GM12864 (cell line): ENCODE results near the gene EFCAB6.

Experiments used
- DNase-seq: peaks from one replicate; pipeline ENCODE4 v3.0.0-alpha.2; 2011; ENCODE audit warnings: low read depth
- H3K4me3 ChIP-seq: 2 replicates; pipeline ENCODE4 v1.5.1; 2011; ENCODE audit warnings: mild to moderate bottlenecking, low read depth, low read length, control low read depth
- TF ChIP-seq, protein P1 (sequence below): IDR thresholded peaks from 2 replicates; pipeline ENCODE4 v1.5.1; 2011; ENCODE audit warnings: low read depth, mild to moderate bottlenecking, moderate library complexity, low read length, control low read depth, inconsistent platforms; ENCODE audit errors: missing control alignments

EFCAB6 gene

DNA sequence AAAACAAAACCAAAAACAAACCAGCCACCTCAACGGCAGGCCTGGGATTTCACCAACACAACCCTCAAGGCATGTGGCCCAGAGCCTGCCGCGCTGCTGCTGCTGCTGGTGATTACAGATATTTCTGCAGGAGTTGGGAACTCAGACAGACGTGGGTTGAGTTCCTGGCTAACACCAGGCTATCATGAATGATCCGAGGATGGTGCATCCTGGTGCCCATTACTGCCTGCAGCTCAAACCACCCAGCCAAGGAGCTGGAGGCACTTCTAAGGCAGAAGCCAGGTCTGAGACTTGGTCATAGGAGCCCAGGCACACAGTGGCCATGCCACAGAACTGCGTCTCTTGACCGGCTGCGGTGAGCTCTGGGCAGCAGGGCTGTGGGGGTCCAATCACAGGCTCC lies 248.5 kb downstream of the EFCAB6 start:
- TF ChIP-seq, protein P1, sequence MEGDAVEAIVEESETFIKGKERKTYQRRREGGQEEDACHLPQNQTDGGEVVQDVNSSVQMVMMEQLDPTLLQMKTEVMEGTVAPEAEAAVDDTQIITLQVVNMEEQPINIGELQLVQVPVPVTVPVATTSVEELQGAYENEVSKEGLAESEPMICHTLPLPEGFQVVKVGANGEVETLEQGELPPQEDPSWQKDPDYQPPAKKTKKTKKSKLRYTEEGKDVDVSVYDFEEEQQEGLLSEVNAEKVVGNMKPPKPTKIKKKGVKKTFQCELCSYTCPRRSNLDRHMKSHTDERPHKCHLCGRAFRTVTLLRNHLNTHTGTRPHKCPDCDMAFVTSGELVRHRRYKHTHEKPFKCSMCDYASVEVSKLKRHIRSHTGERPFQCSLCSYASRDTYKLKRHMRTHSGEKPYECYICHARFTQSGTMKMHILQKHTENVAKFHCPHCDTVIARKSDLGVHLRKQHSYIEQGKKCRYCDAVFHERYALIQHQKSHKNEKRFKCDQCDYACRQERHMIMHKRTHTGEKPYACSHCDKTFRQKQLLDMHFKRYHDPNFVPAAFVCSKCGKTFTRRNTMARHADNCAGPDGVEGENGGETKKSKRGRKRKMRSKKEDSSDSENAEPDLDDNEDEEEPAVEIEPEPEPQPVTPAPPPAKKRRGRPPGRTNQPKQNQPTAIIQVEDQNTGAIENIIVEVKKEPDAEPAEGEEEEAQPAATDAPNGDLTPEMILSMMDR = no peak
- no peak overlapping the region for H3K4me3 ChIP-seq
- no peak for DNase-seq

DNA sequence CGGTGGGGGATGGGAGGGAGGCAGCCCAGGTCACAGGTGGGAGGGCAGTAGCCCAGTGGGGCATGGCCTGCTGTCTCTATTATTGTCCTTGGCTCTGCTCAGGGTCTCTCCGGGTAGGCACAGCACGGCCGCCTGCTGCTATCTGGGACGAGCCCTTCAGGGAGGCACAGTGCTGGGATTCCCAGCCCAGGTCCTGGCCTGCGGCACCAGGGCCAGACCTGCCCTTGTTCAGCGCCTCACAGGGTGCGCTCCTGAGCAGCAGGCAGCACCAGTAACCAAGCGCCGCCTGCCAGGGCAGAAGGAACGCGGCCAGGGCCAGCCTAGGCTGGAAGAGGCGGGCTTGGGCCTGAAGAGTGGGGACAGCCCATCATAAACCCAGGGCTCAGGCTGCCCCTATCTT lies 249.3 kb downstream of the EFCAB6 start:
- no peak overlapping the region for H3K4me3 ChIP-seq
- no peak for DNase-seq
- TF ChIP-seq, protein P1 = no peak

DNA sequence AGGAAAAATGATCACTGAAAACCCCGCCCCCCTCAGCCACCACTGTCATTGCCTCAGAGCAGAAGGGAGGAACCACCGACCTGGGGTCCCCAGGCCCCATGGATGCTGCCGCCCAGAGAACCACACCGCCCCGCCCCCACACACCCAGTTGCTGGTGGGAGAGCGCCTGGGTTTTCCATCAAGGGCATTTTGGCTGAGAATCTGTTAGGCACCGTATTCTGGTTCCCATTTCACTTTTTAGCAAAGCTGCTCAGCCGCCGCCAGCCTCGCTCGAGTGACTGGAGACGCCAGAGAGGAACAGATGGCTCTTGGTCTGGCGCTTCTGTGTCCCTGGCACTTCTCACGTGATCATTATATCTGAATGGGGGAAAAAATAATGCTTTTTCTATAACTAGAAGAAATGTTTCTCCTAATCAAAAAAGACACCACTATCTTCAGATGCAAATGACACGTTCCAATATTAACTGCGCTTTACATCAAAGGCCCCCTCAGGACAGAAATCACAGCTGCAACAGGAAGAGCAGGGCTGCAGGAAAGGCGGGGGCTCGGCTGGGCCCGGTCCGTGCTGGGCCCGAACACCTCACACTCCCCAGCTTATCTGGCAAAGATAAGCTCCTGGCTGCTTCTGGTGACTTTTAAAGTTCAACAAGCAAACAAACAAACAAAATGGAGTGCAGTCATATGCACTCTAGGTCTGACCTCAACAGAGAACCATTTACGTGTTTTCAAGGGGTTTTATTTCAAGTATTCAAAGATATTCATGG lies 250.5 kb downstream of the EFCAB6 start:
- H3K4me3 ChIP-seq = no peak overlapping the region
- no peak for DNase-seq
- TF ChIP-seq, protein P1 = no peak

DNA sequence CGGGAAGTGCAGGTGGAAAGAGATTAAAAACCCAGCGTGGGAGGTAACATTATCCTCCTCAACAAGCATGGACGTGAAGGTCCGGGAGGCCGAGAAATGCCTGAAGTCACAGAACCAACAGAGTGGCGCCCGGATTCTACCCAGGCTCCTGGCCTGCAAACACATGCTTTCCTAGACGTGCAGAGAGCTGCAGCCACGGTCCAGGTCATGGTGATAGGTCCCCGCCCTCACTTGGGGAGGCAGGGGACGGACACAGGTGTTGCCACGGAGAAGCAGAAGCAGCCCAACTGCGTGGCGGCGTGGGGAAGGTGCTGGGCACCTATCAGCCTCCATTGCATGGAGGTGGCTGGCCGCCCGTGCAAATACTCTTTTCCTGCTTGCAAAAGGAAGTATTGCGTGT lies 251.5 kb downstream of the EFCAB6 start:
- TF ChIP-seq, protein P1 = no peak
- DNase-seq = no peak
- no peak overlapping the region for H3K4me3 ChIP-seq

DNA sequence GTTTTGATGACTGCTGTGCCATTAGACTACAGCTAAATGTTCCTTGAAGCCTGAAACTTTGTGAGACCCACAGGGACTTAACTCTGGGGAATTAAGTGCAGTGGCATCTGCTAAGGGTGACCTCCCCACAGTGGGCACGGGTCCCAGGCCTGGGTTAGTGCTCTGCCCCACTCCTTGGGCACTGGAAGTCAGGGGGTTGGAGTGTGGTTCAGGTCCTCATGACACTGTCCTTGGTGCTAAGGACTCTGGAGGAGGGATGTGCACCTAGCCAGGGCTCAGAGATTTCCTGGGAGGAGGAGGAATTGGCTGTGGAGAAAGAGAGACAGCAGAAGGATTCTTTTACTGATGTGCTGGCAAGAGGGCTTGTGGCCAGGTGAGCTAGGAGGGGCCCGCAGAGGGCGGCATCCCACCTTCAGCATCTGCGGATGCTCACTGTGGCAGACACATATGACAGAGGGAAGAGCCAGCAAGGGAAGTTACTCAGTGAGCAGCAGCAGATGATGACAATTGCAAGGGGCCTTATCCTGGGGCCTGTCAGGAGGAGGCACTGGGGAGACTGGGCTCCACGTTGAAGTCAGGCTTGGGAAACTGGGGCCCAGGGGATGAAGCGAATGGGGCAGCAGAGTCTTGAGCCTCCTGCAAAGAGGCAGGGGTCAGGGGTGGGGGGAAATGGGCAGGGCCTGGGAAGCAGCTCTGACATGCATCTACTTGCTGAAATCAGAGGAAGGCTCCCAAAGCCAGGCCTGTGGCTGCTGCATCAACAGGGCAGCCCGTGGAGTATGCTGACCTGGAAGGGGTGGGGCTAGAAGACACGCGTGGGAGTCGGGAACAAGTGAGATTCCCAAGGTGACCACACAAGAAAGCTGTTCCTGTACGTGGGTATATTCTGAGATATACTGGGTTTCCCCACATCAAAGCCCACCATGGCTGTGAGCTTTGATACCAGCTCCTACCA lies 256.3 kb downstream of the EFCAB6 start:
- no peak overlapping the region for H3K4me3 ChIP-seq
- DNase-seq = no peak
- TF ChIP-seq, protein P1 = no peak

DNA sequence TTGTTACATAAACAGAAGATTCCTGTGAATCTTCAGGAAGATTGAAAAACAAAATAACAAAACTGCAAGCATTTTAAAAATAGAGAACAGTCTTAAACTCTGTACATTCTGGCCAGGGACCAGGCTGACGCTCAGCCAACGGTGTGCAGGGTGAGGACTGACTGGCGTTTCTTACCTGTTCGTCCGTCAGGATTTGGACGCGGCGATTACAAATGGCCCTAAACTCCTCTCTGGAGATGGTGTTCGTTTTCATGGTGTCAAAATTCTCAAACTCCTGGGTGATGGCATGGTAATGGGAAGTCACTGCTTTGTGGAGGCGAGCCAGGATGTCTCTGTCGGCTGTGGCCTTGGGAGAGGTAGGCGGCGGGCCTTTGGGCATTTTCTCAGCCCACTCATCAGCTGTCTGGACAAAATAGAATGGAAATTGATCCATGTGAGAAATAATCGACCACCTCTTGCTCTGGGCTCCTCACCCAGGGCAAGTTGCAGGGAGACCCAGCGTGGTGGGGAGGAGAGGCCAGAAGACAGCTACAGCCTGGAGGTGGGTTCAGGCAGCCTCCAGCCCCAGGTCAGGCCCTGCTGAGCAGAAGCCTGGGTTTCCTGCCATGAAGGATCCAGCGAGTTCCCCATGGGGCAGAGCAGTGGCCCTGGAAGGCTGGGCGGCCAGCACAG lies 257.3 kb downstream of the EFCAB6 start:
- TF ChIP-seq, protein P1 = no peak
- no peak overlapping the region for H3K4me3 ChIP-seq
- no peak for DNase-seq
